G401 (cell line): ENCODE measurements around the gene CAAP1. TPM values are rescaled to one million over a fixed set of nuclear protein-coding genes. Genes with fewer than 3 reads are reported as not detected.
"Not testable (repeated sequence)": the region's sequence is repeated elsewhere in the genome, so short reads cannot be mapped to it uniquely, and the experiment has no call there.

ENCODE experiments used
- DNase-seq: peaks from one replicate; pipeline ENCODE4 v3.0.0-alpha.2; 2015; ENCODE audit warnings: low spot score
- in situ Hi-C: cut with HindIII; loops from 2 replicates; pipeline ENCODE4 v1.10.0; 2016; ENCODE audit warnings: low sequenced_read_pairs, mixed read lengths
- total RNA-seq: library from RNA; depleted of rRNA; stranded (reverse); fragments of >200 nt; shearing (Covaris generic); gene quantifications from 2 replicates; pipeline ENCODE4 v1.2.3, GENCODE V29; 2014; rRNA removed

The CAAP1 gene
- 17.0 and 24.2 TPM in 2 replicates for total RNA-seq

GRCh38 chr9:26892251-26893029 is at the start of gene CAAP1:
TSS of gene CAAP1 (minus strand) at chr9:26892802. CDS start at chr9:26892715, 87 bp downstream.
- in situ Hi-C loops, result no loop called here
- DNase-seq, result peak; percentile 89

GRCh38 chr9:26940779-26941178 is 48.2 kb upstream of the CAAP1 start:
- DNase-seq, result no peak
- in situ Hi-C loops, result no loop called here

GRCh38 chr9:26939955-26940711 is 47.5 kb upstream of the CAAP1 start:
- no peak for DNase-seq
- in situ Hi-C loops, result no loop called here

- DNase-seq, result no peak
- in situ Hi-C loops, result no loop called here
Measured at GRCh38 chr9:26937816-26938371, 45.3 kb upstream of the CAAP1 start.

- in situ Hi-C loops, result no loop called here
- DNase-seq, result no peak
Measured at GRCh38 chr9:26935847-26936246, 43.2 kb upstream of the CAAP1 start.

GRCh38 chr9:26928902-26929495 is 36.4 kb upstream of the CAAP1 start:
- in situ Hi-C loops, result no loop called here
- no peak for DNase-seq

GRCh38 chr9:26925609-26926008 is 33.0 kb upstream of the CAAP1 start:
- in situ Hi-C loops, result no loop called here
- DNase-seq, result no peak

- in situ Hi-C loops, result no loop called here
- DNase-seq, result no peak
Measured at GRCh38 chr9:26919698-26920097, 27.1 kb upstream of the CAAP1 start.

- DNase-seq, result no peak
- in situ Hi-C loops, result no loop called here
Measured at GRCh38 chr9:26913138-26913668, 20.6 kb upstream of the CAAP1 start.

GRCh38 chr9:26904671-26905070 is 12.1 kb upstream of the CAAP1 start:
- no peak for DNase-seq
- in situ Hi-C loops, result no loop called here

GRCh38 chr9:26904070-26904469 is 11.5 kb upstream of the CAAP1 start:
- DNase-seq, result no peak
- in situ Hi-C loops, result no loop called here

GRCh38 chr9:26893030-26893676 is 551 bp upstream of the CAAP1 start:
- in situ Hi-C loops, result no loop called here
- DNase-seq, result peak; percentile 2

GRCh38 chr9:26891726-26892125 is 876 bp downstream of the CAAP1 start:
- DNase-seq, result no peak
- in situ Hi-C loops, result no loop called here

GRCh38 chr9:26888271-26888670 is 4.3 kb downstream of the CAAP1 start:
- in situ Hi-C loops, result no loop called here
- DNase-seq, result no peak

GRCh38 chr9:26882154-26882553 is 10.4 kb downstream of the CAAP1 start:
- DNase-seq, result no peak
- in situ Hi-C loops, result no loop called here

GRCh38 chr9:26880262-26880661 is 12.3 kb downstream of the CAAP1 start:
- DNase-seq, result no peak
- in situ Hi-C loops, result no loop called here

GRCh38 chr9:26875155-26875554 is 17.4 kb downstream of the CAAP1 start:
- in situ Hi-C loops, DNase-seq: not testable (repeated sequence)

- in situ Hi-C loops, result no loop called here
- DNase-seq, result no peak
Measured at GRCh38 chr9:26870292-26870691, 22.3 kb downstream of the CAAP1 start.

- in situ Hi-C loops, result no loop called here
- peak; percentile 14 for DNase-seq
Measured at GRCh38 chr9:26863074-26863473, 29.5 kb downstream of the CAAP1 start.
